Urothelium cell line (cell line): ENCODE data around the gene LRRFIP1.
"Not testable (repeated sequence)": the region's sequence is repeated elsewhere in the genome, so short reads cannot be mapped to it uniquely, and the experiment has no call there.

Experiments used
- DNase-seq: peaks from one replicate; pipeline ENCODE4 v3.0.0; 2011; ENCODE audit warnings: low spot score, mixed read lengths
- FAIRE-seq: peaks from 2 replicates; lab custom pipeline; 2011; peaks lifted over from hg19 to GRCh38; lab: Jason Lieb, UNC

Gene LRRFIP1

DNA sequence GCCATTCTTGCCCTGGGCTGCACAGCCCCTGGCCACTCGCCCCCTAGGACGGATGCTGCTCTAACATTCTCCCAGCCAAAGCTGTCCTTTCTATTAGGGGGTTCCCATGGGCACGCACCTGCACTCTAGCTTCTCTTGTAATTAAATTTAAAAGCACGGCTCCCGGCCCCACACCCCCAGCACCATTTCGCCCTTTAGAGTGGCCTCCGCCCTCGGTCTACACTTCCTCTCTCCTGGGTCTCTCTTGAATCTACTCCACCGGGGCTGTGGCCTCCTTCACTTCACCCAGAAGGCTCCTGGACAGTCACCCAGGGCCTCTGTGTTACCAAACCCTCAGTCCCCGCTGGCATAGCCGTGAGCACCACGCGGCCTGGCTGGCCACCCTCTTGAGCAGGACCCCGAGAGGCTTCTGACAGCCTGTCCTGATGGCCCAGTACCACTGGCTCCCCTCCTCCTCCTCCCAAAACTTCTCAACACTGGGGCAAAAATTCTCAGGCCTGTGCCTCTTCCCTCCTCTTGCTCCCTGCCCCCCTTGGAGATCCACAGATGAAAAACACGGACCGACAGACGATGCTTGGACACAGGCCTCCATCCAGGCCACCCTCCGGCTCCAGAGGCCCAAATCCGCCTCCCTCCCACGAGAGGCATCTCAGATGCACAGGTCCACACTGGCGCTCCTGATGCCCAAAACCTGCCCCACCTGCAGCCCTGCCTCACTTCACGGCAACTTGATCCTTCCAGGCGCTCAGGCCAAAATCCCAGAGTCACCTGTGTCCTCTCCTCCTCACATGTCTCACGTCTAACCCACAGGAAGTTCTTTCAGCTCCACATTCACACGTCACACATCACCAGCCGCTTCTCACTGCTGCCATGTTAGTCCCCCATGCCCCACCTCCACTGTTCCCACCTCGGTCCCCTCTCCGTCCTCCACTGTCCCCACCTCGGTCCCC, 29.9 kb upstream of the LRRFIP1 start:
- FAIRE-seq (no peak), DNase-seq (no peak)

DNA sequence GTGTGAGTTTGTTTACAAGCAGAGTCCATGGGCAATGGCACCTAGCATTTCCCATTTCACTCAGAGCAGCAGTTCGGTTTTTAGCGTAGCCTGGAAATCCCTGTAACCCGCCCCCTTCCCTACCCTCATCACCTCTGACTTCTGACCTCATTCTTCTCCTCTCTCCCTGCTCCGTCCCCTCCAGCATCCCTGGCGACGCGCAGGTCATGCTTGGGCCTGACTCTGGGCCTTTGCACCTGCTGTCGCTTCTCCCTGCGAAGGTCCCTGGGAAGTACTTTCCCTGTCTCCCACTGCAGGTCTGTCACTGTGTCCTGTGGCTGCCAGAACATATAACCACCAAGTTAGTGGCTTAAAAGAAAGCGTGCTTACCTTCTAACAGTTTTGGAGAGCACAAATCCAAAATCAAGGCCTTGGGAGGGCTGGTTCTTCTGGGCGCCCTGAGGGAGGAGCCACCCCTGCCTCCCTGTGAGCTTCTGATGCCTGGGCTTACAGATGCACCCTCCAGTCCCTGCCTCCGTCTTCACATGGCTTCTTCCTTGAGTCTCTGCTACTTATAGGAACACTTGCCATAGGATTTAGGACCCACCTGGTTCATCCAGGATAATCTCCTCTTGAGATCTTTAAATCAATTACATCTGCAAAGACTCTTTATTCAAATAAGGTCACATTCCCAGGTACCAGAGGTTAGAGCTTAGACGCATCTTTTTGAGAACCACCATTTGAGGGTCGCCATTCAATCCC, 28.7 kb upstream of the LRRFIP1 start:
- DNase-seq (no peak), FAIRE-seq (no peak)

DNA sequence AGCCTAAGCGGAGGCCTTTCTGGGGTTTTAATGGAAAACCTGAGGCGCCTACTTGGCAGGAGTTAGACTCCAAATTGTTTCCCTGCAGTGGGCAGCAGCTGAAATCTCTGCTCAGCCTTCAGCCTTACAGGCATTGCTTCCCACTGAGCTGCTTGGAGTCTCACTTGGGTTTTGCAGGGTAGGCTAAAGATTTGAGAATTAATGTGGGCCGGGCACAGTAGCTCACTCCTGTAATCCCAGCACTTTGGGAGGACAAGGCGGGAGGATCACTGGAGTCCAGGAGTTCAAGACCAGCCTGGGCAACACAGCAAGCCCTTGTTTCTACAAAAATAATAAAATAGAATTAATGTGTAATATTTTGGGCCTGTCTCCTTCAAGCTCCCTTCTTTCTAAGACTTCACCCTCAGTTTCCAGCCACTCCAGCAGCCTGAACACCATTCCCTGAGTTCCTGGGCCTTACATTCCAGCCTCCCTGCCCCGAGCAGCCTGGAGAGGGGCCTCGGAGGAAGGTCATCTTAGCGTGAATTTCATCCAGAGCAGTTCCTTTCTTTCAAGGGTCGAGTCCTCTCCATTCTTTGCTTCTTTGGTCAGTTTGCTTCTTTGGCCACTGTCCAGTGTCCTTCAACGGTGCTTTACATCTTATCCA, 27.8 kb upstream of the LRRFIP1 start:
- no peak for DNase-seq
- no peak for FAIRE-seq

DNA sequence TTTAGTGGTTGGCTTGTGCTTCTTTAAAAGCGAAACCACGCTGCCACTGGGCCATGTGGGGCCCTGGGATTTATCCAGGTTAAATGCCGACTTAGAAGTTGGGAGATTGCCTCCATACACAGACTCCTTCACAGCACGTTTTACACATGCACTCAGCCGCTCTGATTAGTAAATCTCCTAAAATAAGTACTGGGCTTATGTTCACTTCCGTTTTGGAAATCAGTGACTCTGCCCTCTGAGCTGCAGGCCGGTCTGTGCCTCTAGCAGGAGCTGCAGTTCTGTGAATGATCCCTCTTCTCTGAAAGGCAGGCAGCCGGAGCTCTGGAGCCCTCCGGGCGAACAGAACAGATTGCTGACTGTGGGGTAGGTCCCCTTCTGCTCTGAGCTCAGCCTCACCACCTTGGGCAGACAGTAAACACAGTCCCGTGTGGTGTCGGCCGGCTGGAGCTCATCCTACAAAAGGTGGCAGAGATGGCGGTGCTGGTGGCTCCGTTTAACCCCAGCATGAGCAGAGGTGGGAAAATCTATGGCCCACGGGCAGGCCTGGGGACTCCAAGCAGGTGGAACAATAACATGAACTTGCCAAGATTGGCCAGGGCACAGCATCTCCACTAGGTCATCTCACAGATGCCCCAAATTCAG, 27.1 kb upstream of the LRRFIP1 start:
- DNase-seq (no peak), FAIRE-seq (no peak)

DNA sequence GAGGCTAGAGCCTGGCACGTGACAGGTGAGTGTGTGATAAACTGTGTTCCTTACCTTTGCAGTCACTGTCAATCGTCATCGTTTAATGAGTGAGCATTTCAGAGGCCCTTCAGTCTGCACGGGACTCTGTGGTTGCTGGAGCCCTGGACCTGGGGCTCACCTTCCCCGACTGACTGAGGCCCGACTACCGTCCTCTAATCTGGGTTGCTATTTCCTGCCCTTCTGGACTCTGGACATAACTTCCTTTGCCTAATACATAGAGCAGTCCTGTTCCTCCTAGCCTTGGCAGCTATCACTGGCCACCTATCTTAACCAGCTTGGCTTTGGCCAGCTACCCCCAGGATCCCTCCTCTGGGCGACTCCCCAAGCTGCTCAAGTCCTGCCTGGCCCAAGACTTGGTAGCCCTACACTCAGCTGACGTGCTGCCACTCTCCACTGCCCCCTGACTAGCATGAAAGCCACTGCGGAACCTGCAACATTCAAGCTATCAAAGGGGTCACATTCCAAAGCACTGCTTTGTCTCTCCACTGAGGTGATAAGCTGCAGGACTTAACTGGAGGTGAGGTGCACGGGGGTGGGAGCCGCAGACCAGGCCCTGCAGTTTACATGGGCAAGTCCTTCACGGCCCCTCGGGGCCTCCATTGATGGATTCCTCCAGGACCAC, 25.8 kb upstream of the LRRFIP1 start:
- no peak for FAIRE-seq
- DNase-seq = no peak

DNA sequence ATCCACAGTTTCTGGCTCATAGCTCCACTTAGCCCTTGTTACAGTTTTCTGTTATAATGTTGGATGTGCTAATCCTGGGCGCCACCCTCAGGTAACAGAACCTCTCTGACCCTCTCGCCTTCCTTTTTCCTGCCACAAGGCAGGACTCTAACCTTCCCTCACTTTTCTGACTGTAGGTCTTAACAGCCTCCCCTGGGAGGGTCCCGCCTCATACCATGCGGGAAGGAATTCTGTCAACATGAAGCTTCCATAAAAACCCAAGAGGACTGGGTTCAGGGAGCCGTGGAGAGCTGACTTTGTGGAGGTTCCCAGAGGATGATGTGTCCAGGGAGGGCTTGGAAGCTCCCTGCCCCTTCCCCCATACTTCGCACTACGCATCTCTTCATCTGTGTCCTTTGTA, 25.0 kb upstream of the LRRFIP1 start:
- no peak for FAIRE-seq
- DNase-seq = no peak

DNA sequence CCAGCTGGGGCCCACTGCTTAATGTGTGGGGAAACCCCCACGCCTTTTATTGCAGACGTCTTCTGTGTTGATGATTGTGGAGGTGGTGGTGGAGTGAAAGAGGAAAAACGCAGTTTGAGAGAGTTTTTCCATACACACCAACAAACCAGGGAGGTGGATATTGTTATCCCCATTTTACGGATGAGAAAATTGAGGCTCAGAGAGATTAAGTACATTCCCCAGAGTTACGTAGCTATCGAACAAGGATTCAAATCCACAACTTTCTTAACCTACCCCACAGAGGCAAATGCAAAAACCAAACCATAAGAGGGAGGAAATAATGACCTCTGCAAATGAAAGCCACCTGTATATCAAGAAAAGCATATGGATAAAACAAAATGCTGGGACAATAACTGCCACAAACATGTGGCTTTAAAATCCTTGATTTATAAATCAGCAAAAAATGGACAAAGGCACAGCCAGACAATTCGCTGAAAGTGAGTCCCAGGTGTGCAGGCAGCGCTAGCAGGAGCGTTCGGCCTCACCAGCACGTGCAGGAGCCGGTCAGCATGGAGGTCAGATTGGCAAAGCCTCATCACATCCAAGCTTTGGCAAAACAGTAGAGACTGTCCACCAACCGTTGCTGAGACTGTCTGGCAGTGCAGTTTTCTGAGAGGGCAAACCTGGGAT, 24.2 kb upstream of the LRRFIP1 start:
- DNase-seq (no peak), FAIRE-seq (no peak)

DNA sequence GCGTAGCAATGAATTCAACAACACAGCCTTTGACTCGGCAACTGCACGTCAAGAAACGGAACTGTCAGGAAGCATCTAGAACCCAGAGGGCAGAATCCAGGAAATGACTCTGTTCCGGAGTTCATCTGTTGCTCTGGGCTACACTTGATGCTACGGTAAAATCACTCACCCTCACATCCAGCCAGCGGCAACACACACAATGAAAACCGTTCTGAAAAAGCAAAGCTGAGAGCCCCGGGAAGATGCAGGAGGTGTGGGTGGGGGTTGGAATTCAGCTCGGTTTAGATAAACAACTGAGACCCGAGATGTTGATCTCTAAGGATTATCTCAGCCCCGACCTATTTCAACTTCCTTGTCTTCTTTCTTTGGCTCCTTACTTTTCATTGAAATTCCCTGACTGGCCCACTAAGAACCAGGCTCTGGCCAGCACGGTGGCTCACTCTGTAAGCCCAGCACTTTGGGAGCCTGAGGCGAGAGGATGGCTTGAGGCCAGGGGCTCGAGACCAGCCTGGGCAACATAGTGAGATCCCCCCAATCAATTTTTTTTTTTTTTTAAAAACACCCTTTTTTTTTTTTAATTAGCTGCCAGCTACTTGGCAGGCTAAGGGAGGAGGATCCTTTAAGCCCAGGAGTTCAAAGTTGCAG, 23.5 kb upstream of the LRRFIP1 start:
- no peak for FAIRE-seq
- no peak for DNase-seq

DNA sequence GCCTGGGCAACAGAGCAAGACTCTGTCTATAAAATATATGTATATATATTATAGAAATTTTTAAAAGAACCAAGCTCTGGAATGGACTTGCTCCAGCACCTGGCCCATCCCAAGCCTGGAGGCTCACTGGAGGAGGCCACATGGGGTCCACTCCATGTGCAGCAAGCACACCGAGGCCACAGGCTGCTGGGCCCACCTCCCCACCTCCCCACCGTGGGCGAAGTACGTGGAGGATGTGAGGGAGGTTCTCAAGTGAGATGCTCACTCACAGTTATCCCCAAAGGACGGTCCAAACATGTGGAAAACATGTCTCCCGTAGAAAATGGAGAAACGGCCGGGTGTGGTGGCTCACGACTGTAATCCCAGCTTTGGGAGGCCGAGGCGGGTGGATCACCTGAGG, 23.0 kb upstream of the LRRFIP1 start:
- FAIRE-seq (no peak), DNase-seq (no peak)

DNA sequence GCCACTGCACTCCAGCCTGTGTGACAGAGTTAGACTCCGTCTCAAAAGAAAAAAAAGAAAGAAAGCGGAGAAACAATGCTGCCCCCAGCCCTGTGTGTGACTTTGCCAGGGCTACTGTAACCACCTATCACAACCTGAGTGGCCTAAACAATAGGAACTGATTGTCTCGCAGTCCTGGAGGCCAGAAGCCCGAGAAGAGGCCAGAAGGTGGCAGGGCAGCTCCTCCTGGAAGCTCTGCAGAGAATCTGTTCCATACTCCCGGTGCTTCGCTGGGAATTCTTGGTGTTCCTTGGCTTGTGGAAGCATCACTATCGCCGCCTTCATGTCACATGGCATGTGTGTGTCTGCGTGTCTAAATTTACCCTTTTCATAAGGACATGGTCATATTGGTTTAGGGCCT, 22.4 kb upstream of the LRRFIP1 start:
- DNase-seq = no peak

DNA sequence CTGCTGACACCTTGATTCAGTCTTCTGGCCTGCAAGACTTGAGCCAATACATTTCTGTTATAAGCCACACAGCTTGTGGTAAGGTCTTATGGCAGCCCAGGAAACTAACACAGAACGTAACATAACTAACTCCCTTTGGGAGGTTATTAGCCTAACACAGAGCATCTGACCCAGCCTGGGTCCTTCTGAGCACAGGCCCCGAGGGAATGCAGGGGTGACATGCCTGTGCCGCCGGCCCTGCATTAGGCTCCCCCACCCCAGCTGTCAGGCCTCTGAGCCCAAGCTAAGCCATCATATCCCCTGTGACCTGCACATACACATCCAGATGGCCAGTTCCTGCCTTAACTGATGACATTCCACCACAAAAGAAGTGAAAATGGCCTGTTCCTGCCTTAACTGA, 20.9 kb upstream of the LRRFIP1 start:
- FAIRE-seq, DNase-seq: not testable (repeated sequence)

More for the DNA sequence above, 22.4 kb upstream of the LRRFIP1 start:
- no peak for FAIRE-seq

DNA sequence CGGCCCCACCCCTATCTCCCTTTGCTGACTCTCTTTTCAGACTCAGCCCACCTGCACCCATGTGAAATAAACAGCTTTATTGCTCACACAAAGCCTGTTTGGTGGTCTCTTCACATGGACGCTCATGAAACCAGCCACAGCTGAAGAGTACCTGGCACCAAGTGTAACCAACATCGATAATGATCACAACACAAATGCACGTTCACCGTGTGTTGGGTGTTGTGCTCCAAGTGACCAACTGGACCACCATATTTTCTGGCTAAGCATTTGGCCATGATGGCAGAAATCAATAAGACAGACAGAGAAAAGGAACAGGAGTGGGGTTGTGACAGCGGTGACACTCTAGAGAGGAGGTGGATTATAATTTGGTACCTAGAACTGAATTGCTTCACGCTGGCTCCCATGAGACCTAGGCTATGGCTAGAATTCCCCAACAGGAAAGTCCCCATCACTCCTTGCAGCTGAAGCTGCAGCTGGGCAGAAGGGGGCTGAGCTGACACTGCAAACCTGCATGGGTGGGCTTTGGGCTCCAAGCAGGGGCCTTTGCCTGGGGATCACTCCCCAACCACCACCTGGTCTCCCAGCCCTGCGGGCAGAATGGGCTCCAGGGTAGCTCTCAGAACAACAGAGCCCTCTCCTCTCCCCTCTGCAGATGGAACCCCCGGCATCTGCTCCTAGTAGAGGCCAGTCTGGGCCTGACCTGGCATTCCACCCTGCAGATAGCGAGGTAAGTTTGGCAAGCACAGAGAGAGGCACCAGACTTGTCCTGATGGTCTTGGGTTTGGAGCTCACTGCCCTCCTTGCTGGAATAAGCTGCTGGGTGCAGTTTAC, 14.6 kb upstream of the LRRFIP1 start:
- DNase-seq = no peak
- no peak for FAIRE-seq

DNA sequence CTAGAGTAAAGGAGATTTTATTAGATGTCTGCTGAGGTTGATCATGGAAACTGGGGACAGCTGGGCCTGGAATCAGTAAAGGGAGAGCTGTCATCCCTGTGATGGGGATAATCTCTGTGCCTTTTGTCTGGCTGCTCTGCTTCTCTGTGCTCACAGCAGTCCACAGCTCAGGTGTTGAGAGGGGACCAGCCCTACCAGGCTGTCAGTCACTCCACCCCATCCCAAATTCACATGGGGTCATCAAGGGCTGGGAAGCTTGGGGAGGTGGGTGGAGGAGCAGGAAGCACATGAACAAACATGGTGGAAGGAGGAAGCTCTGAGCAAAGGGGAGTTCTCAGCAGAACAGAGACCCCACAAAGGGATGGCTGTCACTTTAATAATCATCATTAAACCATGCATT, 13.7 kb upstream of the LRRFIP1 start:
- no peak for FAIRE-seq
- DNase-seq = no peak

DNA sequence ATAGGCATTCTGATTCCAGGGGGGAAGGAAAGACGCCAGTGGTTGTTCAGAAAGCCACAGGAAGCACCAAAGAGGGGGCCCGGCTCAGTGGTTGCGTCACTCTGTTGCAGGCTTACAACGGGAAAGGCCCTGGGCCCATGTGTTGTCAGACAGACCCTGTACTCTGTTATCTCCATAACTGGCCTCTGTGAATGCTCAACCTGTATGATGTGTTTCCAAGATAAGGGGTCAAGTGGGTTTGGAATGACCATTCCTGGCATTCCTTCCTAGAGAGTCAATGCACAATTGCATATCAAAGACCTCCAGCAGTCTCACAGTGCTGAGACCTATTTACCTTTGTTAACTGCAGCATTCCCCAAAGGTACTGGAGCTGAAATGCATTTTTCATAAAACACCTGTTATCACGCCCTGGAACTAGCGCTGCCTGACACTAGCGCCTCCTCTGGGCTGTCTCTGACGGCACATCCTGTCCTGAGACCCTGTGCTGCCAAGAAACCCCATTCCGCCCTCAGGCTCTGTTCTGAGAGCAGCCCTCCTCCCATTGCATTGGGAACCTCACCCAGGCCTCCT, 13.2 kb upstream of the LRRFIP1 start:
- no peak for FAIRE-seq

DNA sequence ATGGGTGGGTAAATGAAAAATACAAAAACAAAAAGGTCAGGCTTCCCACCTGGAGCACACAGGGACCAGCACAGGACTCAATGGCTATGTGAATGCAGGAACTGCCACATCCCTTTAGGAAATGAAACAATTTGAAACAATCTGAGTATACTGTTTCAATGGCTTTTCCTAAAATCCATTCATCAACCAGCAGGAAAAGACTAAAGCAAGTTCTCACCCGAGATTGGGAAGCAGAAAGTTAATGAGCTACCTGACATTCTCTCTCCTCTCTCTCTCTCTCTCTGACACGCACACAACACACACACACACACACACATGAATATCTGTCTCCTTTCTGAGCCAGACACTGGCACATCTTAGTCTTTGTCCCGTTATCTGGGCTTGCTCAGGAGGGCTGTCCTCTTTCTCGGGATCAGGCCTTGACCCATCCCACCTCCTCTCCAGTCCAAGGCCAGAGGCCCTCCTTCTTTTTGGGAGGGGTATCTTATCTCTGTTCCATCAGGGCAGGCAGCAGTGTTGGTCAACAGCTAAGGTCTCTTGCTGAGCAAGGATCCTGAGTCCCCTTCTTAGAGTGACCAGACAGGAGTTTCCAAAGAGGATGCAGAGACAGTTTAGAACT, 11.6 kb upstream of the LRRFIP1 start:
- no peak for DNase-seq
- FAIRE-seq = no peak

More for the DNA sequence above, 13.2 kb upstream of the LRRFIP1 start:
- DNase-seq = no peak

DNA sequence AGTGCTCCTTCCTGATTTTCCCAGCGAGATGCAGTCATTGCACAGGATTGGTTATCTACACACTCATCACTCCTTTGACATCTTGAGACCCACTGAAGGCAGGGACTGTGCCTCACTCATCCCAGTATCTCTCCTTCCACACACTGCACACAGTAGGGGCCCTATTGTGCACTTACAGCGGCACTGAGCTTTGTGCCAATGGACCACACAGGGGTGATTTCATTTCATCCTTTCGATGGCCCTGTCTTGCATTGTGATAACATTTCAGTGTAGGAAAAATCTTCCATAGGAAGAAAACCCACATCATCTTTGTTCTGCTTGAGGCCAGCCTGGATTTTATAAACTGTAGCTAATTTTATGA, 11.0 kb upstream of the LRRFIP1 start:
- DNase-seq (no peak), FAIRE-seq (no peak)

DNA sequence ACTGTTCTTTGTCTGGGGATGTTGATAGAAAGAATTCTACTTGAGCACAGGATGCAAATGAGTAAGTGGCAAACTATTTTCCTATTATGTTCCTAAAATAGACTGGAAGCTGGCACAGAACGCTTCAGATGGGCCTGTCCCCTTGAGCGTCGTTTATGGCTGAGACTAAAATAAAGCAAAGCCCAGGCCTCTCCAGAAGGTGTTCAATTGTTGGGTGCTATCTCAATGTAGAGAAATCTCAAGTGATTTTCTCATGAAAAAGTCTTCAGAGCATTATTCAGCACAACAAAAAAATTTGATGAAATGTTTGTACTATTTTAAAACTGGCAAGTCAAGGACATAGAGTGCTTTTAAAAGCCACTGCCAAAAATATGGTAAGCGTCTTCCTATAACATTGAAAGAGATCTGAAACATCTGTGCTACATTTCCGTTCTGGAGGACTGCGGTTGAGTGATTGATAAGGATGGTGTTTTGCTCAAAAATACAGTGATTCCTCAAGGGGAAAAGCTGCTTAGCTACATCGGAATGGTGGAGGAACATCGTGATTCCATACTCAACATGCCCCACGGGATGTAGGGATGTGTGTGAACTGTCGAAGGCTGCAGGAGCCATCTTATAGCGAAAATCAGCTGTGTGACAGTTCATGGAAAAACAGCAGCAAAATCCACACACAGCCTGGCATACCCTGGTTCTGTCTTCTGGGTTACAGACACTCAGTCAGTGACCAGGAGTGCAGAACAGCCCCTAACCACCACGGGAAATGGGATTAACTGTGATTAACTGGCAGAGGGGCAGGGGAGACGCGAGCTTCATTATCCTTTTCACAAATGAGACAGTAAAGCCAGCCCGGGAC, 10.4 kb upstream of the LRRFIP1 start:
- FAIRE-seq (no peak), DNase-seq (no peak)
